Mesenchymal stem cell (in vitro differentiated cells and primary cell): ENCODE measurements around the gene ATP13A4.

Source experiments
- DNase-seq: peaks from one replicate; pipeline ENCODE4 v3.0.0-alpha.2; 2013
- H2AFZ ChIP-seq: one replicate; pipeline ENCODE4 v1.6.1; 2013; ENCODE audit warnings: low read depth, mild to moderate bottlenecking, control low read depth, inconsistent platforms, low read length, moderate library complexity
- H2AK5ac ChIP-seq: 2 replicates; pipeline ENCODE4 v1.6.1; 2013; ENCODE audit warnings: low read length, moderate library complexity, mild to moderate bottlenecking, inconsistent platforms; ENCODE audit not compliant: severe bottlenecking
- H2BK120ac ChIP-seq: one replicate; pipeline ENCODE4 v1.6.1; 2013; ENCODE audit warnings: low read depth, mild to moderate bottlenecking, inconsistent platforms, low read length, moderate library complexity
- H2BK12ac ChIP-seq, 2 experiments: one replicate each; pipeline ENCODE4 v1.6.1; 2013; ENCODE audit warnings: inconsistent platforms in 2 of 2, low read length in 2 of 2, mild to moderate bottlenecking in 2 of 2, moderate library complexity in 2 of 2, control low read depth in 1 of 2
- H2BK15ac ChIP-seq: one replicate; pipeline ENCODE4 v1.6.1; 2013; ENCODE audit warnings: mild to moderate bottlenecking, low read depth, inconsistent platforms; ENCODE audit not compliant: poor library complexity, severe bottlenecking
- H2BK5ac ChIP-seq: 2 replicates; pipeline ENCODE4 v1.6.1; 2013; ENCODE audit warnings: low read depth, mild to moderate bottlenecking, low read length, control low read depth, inconsistent platforms; ENCODE audit not compliant: poor library complexity, severe bottlenecking
- H3K14ac ChIP-seq, 2 experiments: one replicate each; pipeline ENCODE4 v1.6.1; 2013; ENCODE audit warnings: inconsistent platforms in 2 of 2, low read length in 2 of 2, control low read depth in 1 of 2, mild to moderate bottlenecking in 1 of 2, moderate library complexity in 1 of 2
- H3K18ac ChIP-seq, 2 experiments: one replicate each; pipeline ENCODE4 v1.6.1; 2013; ENCODE audit warnings: inconsistent platforms in 2 of 2, low read length in 2 of 2, control low read depth in 1 of 2, low read depth in 1 of 2, mild to moderate bottlenecking in 1 of 2
- H3K23ac ChIP-seq, 2 experiments: one replicate each; pipeline ENCODE4 v1.6.1; 2013; ENCODE audit warnings: inconsistent platforms in 2 of 2, low read length in 2 of 2, mild to moderate bottlenecking in 2 of 2, moderate library complexity in 2 of 2, control low read depth in 1 of 2
- H3K27ac ChIP-seq: 2 replicates; pipeline ENCODE4 v1.5.1; 2013; ENCODE audit warnings: mild to moderate bottlenecking, moderate library complexity, low read length, control low read depth, inconsistent platforms; ENCODE audit not compliant: poor library complexity, severe bottlenecking
- H3K27me3 ChIP-seq, 2 experiments: 2 replicates each; pipeline versions ENCODE4 v1.6.1 to v1.7.0; 2013; ENCODE audit warnings: low read length in 2 of 2, mild to moderate bottlenecking in 2 of 2, moderate library complexity in 2 of 2, control low read depth in 1 of 2, inconsistent platforms in 1 of 2; ENCODE audit not compliant: control insufficient read depth in 1 of 2, insufficient read depth in 1 of 2
- H3K36me3 ChIP-seq, 2 experiments: 2 replicates each; pipeline versions ENCODE4 v1.6.1 to v1.7.0; 2013; ENCODE audit warnings: low read length in 2 of 2, control low read depth in 1 of 2, inconsistent platforms in 1 of 2, low read depth in 1 of 2, mild to moderate bottlenecking in 1 of 2; ENCODE audit not compliant: insufficient read depth in 2 of 2, control insufficient read depth in 1 of 2
- H3K4ac ChIP-seq, 2 experiments: one replicate each; pipeline ENCODE4 v1.6.1; 2013; ENCODE audit warnings: inconsistent platforms in 2 of 2, low read length in 2 of 2, mild to moderate bottlenecking in 2 of 2, moderate library complexity in 2 of 2, control low read depth in 1 of 2, low read depth in 1 of 2
- H3K4me1 ChIP-seq: 2 replicates; pipeline ENCODE4 v1.6.1; 2013; ENCODE audit warnings: low read depth, low read length, control low read depth; ENCODE audit not compliant: control insufficient read depth, insufficient read depth
- H3K4me2 ChIP-seq: 2 replicates; pipeline ENCODE4 v1.6.1; 2013; ENCODE audit warnings: low read length, mild to moderate bottlenecking, inconsistent platforms; ENCODE audit not compliant: poor library complexity, severe bottlenecking
- H3K4me3 ChIP-seq, 2 experiments: 2 replicates each; pipeline versions ENCODE4 v1.5.1 to v1.7.0; 2013; ENCODE audit warnings: low read length in 2 of 2, mild to moderate bottlenecking in 2 of 2, control low read depth in 1 of 2, low read depth in 1 of 2; ENCODE audit not compliant: insufficient read depth in 1 of 2
- H3K79me1 ChIP-seq: replicated peaks from 2 replicates; pipeline ENCODE4 v1.6.1; 2013; ENCODE audit warnings: mild to moderate bottlenecking, control low read depth, low read length, inconsistent platforms; ENCODE audit not compliant: poor library complexity, severe bottlenecking
- H3K9ac ChIP-seq: 2 replicates; pipeline ENCODE4 v1.7.0; 2013; ENCODE audit warnings: mild to moderate bottlenecking, low read length, moderate library complexity
- H3K9me3 ChIP-seq: 2 replicates; pipeline ENCODE4 v1.7.0; 2013; ENCODE audit warnings: mild to moderate bottlenecking, low read length; ENCODE audit not compliant: control insufficient read depth
- H4K8ac ChIP-seq: one replicate; pipeline ENCODE4 v1.6.1; 2013; ENCODE audit warnings: inconsistent platforms, mild to moderate bottlenecking, low read length, moderate library complexity
- H4K91ac ChIP-seq: one replicate; pipeline ENCODE4 v1.6.1; 2013; ENCODE audit warnings: mild to moderate bottlenecking, low read length, inconsistent platforms
- WGBS: methylation state at CpG from one replicate; pipeline ENCODE4 v1.1.7; 2013; ENCODE audit warnings: mixed read lengths; 5-methylcytosine and 5-hydroxymethylcytosine counted together

ATP13A4 gene

DNA sequence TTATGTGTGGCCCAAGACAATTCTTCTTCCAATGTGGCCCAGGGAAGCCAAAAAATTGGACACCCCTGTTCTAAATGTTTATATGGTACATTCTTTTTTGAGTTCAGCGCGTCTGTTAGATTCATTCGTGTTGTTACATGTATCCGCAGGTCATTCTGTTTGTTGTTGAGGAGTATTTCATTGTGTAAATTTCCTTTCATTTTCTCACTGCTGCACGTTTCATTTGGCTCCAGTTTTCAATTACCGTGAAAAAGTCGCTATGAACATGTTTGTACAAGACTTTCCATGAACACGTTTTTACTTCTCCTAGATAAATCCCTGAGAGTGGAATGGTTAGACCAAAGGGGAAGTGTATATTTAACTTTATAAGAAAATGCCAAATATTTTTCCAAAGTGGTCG lies 30.8 kb upstream of the ATP13A4 start:
- 69% methylated on average over 6 of the region's 9 CpGs for WGBS
- H4K91ac ChIP-seq, result no peak overlapping the region
- no peak overlapping the region for H2AFZ ChIP-seq
- no peaks in the 10 kb centered on the region for H3K9me3 ChIP-seq
- no peak overlapping the region for H3K4me2 ChIP-seq
- no peak overlapping the region for H3K9ac ChIP-seq
- no peak overlapping the region for H2BK5ac ChIP-seq
- no peak overlapping the region for H2AK5ac ChIP-seq
- H3K79me1 ChIP-seq, result no peaks in the 10 kb centered on the region
- H4K8ac ChIP-seq, result no peak overlapping the region
- H3K27me3 ChIP-seq, result no peaks in the 10 kb centered on the region
- H2BK12ac ChIP-seq, result no peak overlapping the region
- H3K4me3 ChIP-seq, result no peak overlapping the region
- H3K14ac ChIP-seq, result no peak overlapping the region
- H2BK15ac ChIP-seq, result no peak overlapping the region
- no peak for DNase-seq
- no peak overlapping the region for H3K23ac ChIP-seq
- no peak overlapping the region for H2BK120ac ChIP-seq
- H3K36me3 ChIP-seq, result no peaks in the 10 kb centered on the region
- H3K18ac ChIP-seq, result no peak overlapping the region
- H3K4me1 ChIP-seq, result no peaks in the 10 kb centered on the region
- no peak overlapping the region for H3K27ac ChIP-seq
- no peak overlapping the region for H3K4ac ChIP-seq

DNA sequence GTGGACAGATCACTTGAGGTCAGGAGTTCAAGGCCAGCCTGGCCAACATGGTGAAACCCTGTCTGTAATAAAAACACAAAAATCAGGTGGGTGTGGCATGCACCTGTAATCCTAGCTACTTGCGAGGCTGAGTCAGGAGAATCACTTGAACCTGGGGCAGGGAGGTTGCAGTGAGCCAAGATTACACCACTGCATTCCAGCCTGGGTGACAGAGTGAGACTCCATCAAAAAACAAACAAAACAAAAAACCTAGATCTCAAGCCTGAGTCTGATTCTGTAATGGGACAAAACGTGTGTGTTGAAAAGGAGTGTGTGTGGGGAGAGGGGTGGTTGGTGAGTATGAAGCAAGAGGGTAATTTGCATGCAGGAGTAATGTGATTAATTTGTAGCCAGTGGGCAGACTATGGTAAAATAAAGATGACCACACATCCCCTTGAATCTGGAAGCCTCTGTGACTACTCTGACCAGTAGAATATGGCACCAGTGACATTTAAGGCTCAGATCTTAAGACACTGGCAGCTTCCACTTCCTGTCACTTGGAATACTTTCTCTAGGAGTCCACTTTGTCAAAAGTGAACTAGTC lies 19.9 kb upstream of the ATP13A4 start:
- no peak overlapping the region for H3K18ac ChIP-seq
- H4K91ac ChIP-seq, result no peak overlapping the region
- no peak overlapping the region for H3K27ac ChIP-seq
- no peak overlapping the region for H2BK120ac ChIP-seq
- peaks cover 0 to 12% of the 10 kb centered on the region in 2 experiments for H3K27me3 ChIP-seq
- no peaks in the 10 kb centered on the region for H3K9me3 ChIP-seq
- no peak overlapping the region for H3K14ac ChIP-seq
- no peak overlapping the region for H3K23ac ChIP-seq
- DNase-seq, result no peak
- H2BK15ac ChIP-seq, result no peak overlapping the region
- no peaks in the 10 kb centered on the region for H3K79me1 ChIP-seq
- H3K4ac ChIP-seq, result no peak overlapping the region
- 76% methylated on average over 2 of the region's 2 CpGs for WGBS
- no peak overlapping the region for H3K9ac ChIP-seq
- no peak overlapping the region for H2AK5ac ChIP-seq
- peaks cover 4% of the 10 kb centered on the region for H3K4me1 ChIP-seq
- no peak overlapping the region for H4K8ac ChIP-seq
- H2BK5ac ChIP-seq, result no peak overlapping the region
- no peak overlapping the region for H2AFZ ChIP-seq
- H3K4me3 ChIP-seq, result no peak overlapping the region
- no peak overlapping the region for H3K4me2 ChIP-seq
- no peaks in the 10 kb centered on the region for H3K36me3 ChIP-seq
- H2BK12ac ChIP-seq, result no peak overlapping the region

DNA sequence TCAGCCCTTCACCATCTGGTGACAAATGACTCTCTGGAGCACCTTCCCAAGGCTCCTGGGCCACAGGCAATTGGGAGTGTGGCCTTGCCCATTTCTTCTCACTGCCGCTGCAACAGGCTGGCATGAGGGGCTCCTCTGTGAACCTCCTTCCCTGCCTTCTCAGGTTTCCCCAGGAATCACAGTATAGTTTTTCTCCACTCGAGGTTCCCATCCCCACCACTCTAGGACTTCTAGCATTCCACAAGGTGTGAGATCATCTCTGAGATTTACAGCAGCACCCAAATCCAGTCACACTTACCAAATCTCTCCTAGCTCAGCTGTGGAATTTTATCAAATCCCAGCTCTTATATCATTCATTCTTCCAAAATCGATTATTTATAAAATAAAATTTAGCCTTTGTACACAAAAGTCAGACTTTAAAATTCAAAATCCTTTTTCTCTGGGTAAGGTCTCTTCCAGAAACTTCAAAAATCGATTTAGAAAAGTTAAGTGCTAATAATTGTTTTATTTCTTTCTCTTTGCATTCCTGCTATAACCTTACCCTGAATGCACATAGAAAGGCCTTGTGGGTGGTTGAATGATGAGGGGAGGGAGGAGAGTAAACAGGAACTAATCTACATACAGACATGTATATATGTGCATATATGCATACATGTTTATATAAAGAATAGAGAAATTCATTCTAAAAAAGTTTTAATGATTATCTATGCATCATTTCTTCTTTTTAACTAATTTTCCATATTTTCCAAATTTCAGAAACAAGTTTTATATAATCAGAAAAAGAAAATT lies 18.9 kb upstream of the ATP13A4 start:
- Histone ChIP-seq H2AK5ac (no peak overlapping the region), H3K4ac (no peak overlapping the region), H3K23ac (no peak overlapping the region), H4K91ac (no peak overlapping the region), H3K27ac (no peak overlapping the region), H3K27me3 (peaks cover 0 to 7% of the 10 kb centered on the region in 2 experiments), H2AFZ (no peak overlapping the region), H3K4me2 (no peak overlapping the region), H3K18ac (no peak overlapping the region), H2BK120ac (no peak overlapping the region), H3K4me3 (no peak overlapping the region), H3K4me1 (peaks cover 4% of the 10 kb centered on the region), H4K8ac (no peak overlapping the region), H3K9ac (no peak overlapping the region), H3K36me3 (no peaks in the 10 kb centered on the region), H2BK12ac (no peak overlapping the region), H2BK5ac (no peak overlapping the region), H3K14ac (no peak overlapping the region), H3K79me1 (no peaks in the 10 kb centered on the region), H2BK15ac (no peak overlapping the region), H3K9me3 (no peaks in the 10 kb centered on the region)
- whole genome bisulfite sequencing, result 51% methylated on average over 3 of the region's 4 CpGs
- no peak for DNase-seq

DNA sequence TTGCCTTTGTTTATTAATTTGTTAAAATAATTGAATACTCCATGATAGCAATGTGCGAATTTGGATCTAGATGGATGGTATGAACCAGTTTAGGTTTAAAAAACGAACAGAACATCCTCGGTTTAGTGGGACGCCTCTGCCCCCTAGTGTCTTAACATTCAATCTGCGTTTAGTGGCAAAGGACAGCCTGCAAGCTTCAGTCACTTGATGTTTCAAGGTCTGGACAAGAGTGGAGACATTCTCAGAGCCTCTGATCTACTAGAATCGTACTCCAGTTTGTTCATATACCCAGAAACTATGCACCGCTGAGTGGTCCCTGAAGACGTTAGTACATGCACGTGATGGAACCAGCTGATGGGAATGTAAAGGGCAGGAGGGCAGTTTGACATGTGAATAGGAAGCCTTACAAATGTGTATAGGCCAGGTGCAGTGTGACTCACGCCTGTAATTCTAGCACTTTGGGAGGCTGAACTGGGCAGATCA lies 17.8 kb upstream of the ATP13A4 start:
- H3K9me3 ChIP-seq, result no peaks in the 10 kb centered on the region
- H3K9ac ChIP-seq, result no peak overlapping the region
- H3K4me2 ChIP-seq, result no peak overlapping the region
- no peak overlapping the region for H2BK5ac ChIP-seq
- no peak overlapping the region for H2BK120ac ChIP-seq
- no peak overlapping the region for H2AK5ac ChIP-seq
- H3K4me3 ChIP-seq, result no peak overlapping the region
- H4K91ac ChIP-seq, result peak overlapping the region; percentile 39
- H2AFZ ChIP-seq, result peak overlapping the region; percentile 42
- H3K4ac ChIP-seq, result no peak overlapping the region
- H3K27ac ChIP-seq, result no peak overlapping the region
- DNase-seq, result peak; percentile 67
- peaks cover 4% of the 10 kb centered on the region for H3K4me1 ChIP-seq
- H3K36me3 ChIP-seq, result no peaks in the 10 kb centered on the region
- no peak overlapping the region for H2BK15ac ChIP-seq
- no peak overlapping the region for H3K14ac ChIP-seq
- H3K18ac ChIP-seq, result no peak overlapping the region
- peak overlapping the region in 1 of 2 experiments; percentile 80 for H3K23ac ChIP-seq
- 20% methylated on average over 9 of the region's 10 CpGs for WGBS
- no peaks in the 10 kb centered on the region for H3K79me1 ChIP-seq
- H4K8ac ChIP-seq, result no peak overlapping the region
- peaks cover 0 to 4% of the 10 kb centered on the region in 2 experiments for H3K27me3 ChIP-seq
- no peak overlapping the region for H2BK12ac ChIP-seq
